Choroid plexus epithelial cell (primary cell): ENCODE measurements around the gene PREX1.

Experiments used
- DNase-seq: peaks from one replicate; pipeline ENCODE4 v3.0.0-alpha.2; 2010; ENCODE audit warnings: low read depth
- H3K4me3 ChIP-seq: 2 replicates; pipeline ENCODE4 v1.5.1; 2011; ENCODE audit warnings: low read depth, mild to moderate bottlenecking, control low read depth, low read length, moderate library complexity
- CTCF ChIP-seq: conservative IDR thresholded peaks from 2 replicates; pipeline ENCODE4 v1.5.1; 2011; ENCODE audit warnings: low read depth, mild to moderate bottlenecking, control low read depth, inconsistent platforms, low read length, moderate library complexity

PREX1 gene

GRCh38 chr20:48820649-48820973, 7.2 kb downstream of the PREX1 start:
- no peak for TF ChIP-seq CTCF
- H3K4me3 ChIP-seq = no peak overlapping the region

GRCh38 chr20:48819821-48820648, 7.8 kb downstream of the PREX1 start:
- no peak for TF ChIP-seq CTCF
- no peak overlapping the region for H3K4me3 ChIP-seq
- DNase-seq = peak; percentile 28

More at GRCh38 chr20:48820649-48820973, 7.2 kb downstream of the PREX1 start:
- DNase-seq = no peak

GRCh38 chr20:48819089-48819488, 8.7 kb downstream of the PREX1 start:
- no peak for TF ChIP-seq CTCF
- no peak overlapping the region for H3K4me3 ChIP-seq

GRCh38 chr20:48818481-48818987, 9.3 kb downstream of the PREX1 start:
- no peak overlapping the region for H3K4me3 ChIP-seq
- no peak for DNase-seq
- no peak for TF ChIP-seq CTCF

More at GRCh38 chr20:48819089-48819488, 8.7 kb downstream of the PREX1 start:
- DNase-seq = no peak

GRCh38 chr20:48818031-48818370, 9.8 kb downstream of the PREX1 start:
- no peak for DNase-seq
- H3K4me3 ChIP-seq = no peak overlapping the region
- no peak for TF ChIP-seq CTCF

GRCh38 chr20:48817367-48818030, 10.3 kb downstream of the PREX1 start:
- no peak for TF ChIP-seq CTCF
- no peak for DNase-seq
- H3K4me3 ChIP-seq = no peak overlapping the region
